HEK293 (cell line): ENCODE results near the gene SGMS1.

Experiments
- CTCF ChIA-PET: fragments of 350-600 bp; formaldehyde crosslinking; extraction: SDS; loops from one replicate; lab custom pipeline; 2021; ENCODE audit warnings: antibody characterized with exemption; lab: Yijun Ruan, JAX
- POLR2A ChIA-PET: fragments of 300-600 bp; formaldehyde crosslinking; extraction: SDS; loops from one replicate; lab custom pipeline; 2020; ENCODE audit warnings: antibody characterized with exemption, inconsistent platforms; lab: Yijun Ruan, JAX
- H3K27ac ChIP-seq: fragments of 200-500 bp; sonication (Bioruptor generic); 2 replicates; pipeline ENCODE4 v1.5.1; 2014; ENCODE audit warnings: low read depth, low read length, control low read depth, inconsistent platforms; ENCODE audit errors: extremely low read depth
- H3K36me3 ChIP-seq, 2 experiments: fragments of 200-500 bp in 1 of 2; sonication (Bioruptor generic) in 1 of 2; 1 replicate in 1 of 2; 2 replicates in 1 of 2; pipeline ENCODE4 v1.5.1; 2014 to 2017; ENCODE audit warnings: inconsistent platforms in 2 of 2, low read length in 2 of 2; ENCODE audit not compliant: control insufficient read depth in 2 of 2, insufficient read depth in 1 of 2
- H3K4me1 ChIP-seq: fragments of 200-500 bp; sonication (Bioruptor generic); 2 replicates; pipeline ENCODE4 v1.5.1; 2014; ENCODE audit warnings: mild to moderate bottlenecking, low read length, inconsistent platforms; ENCODE audit not compliant: control insufficient read depth, insufficient read depth
- H3K4me3 ChIP-seq: 2 replicates; pipeline ENCODE4 v1.5.1; 2011; ENCODE audit warnings: low read depth, mild to moderate bottlenecking, control low read depth, low read length, moderate library complexity
- H3K9me3 ChIP-seq: fragments of 200-500 bp; sonication (Bioruptor generic); 2 replicates; pipeline ENCODE4 v1.5.1; 2014; ENCODE audit warnings: low read depth, low read length, inconsistent platforms; ENCODE audit not compliant: control insufficient read depth, insufficient read depth
- HOXD13 ChIP-seq: sonication (generic); formaldehyde crosslinking; IDR thresholded peaks from 2 replicates; pipeline ENCODE4 v1.8.0; 2022; ENCODE audit warnings: missing genetic modification reagents, borderline replicate concordance
- KLF1 ChIP-seq: fragments of 450-650 bp; formaldehyde crosslinking; IDR thresholded peaks from 2 replicates; pipeline ENCODE4 v1.5.1; 2016; ENCODE audit warnings: missing biosample characterization, missing genetic modification characterization
- KLF16 ChIP-seq: fragments of 450-650 bp; formaldehyde crosslinking; IDR thresholded peaks from 2 replicates; pipeline ENCODE4 v1.5.1; 2017; ENCODE audit warnings: missing biosample characterization, missing genetic modification characterization
- SALL2 ChIP-seq: fragments of 450-650 bp; formaldehyde crosslinking; IDR thresholded peaks from 2 replicates; pipeline ENCODE4 v1.5.0; 2017; ENCODE audit warnings: missing biosample characterization, mild to moderate bottlenecking, missing genetic modification characterization, borderline replicate concordance
- WT1 ChIP-seq: fragments of 450-650 bp; formaldehyde crosslinking; IDR thresholded peaks from 2 replicates; pipeline ENCODE4 v1.5.1; 2016; ENCODE audit warnings: missing biosample characterization, missing genetic modification characterization
- ZFP3 ChIP-seq: fragments of 450-650 bp; formaldehyde crosslinking; IDR thresholded peaks from 2 replicates; pipeline ENCODE4 v1.5.1; 2016; ENCODE audit warnings: low read depth, missing biosample characterization, missing genetic modification characterization
- ZNF140 ChIP-seq: fragments of 450-650 bp; formaldehyde crosslinking; IDR thresholded peaks from 2 replicates; pipeline ENCODE4 v1.5.1; 2016; ENCODE audit warnings: missing biosample characterization, missing genetic modification characterization
- ZNF248 ChIP-seq: fragments of 450-650 bp; formaldehyde crosslinking; IDR thresholded peaks from 2 replicates; pipeline ENCODE4 v1.5.1; 2017; ENCODE audit warnings: missing biosample characterization, missing genetic modification characterization
- ZNF266 ChIP-seq: fragments of 450-650 bp; formaldehyde crosslinking; IDR thresholded peaks from 2 replicates; pipeline ENCODE4 v1.5.1; 2016; ENCODE audit warnings: missing biosample characterization, missing genetic modification characterization, low read depth
- ZNF341 ChIP-seq: fragments of 450-650 bp; formaldehyde crosslinking; IDR thresholded peaks from 2 replicates; pipeline ENCODE4; 2016; ENCODE audit warnings: low read depth, missing biosample characterization, missing genetic modification characterization
- ZNF354C ChIP-seq: fragments of 450-650 bp; formaldehyde crosslinking; IDR thresholded peaks from 2 replicates; pipeline ENCODE4 v1.5.1; 2016; ENCODE audit warnings: missing biosample characterization, missing genetic modification characterization, low read depth, borderline replicate concordance
- ZNF555 ChIP-seq: fragments of 450-650 bp; formaldehyde crosslinking; conservative IDR thresholded peaks from 2 replicates; pipeline ENCODE4 v1.5.1; 2017; ENCODE audit warnings: missing biosample characterization, mild to moderate bottlenecking, missing genetic modification characterization, inconsistent platforms
- ZNF596 ChIP-seq: fragments of 450-650 bp; IDR thresholded peaks from 2 replicates; pipeline ENCODE4 v1.5.0; 2018; ENCODE audit warnings: missing biosample characterization, mild to moderate bottlenecking, missing genetic modification characterization, moderate library complexity
- ZNF654 ChIP-seq: fragments of 450-650 bp; formaldehyde crosslinking; IDR thresholded peaks from 2 replicates; pipeline ENCODE4 v1.5.1; 2016; ENCODE audit warnings: low read depth, missing biosample characterization, missing genetic modification characterization
- ZNF785 ChIP-seq: fragments of 450-650 bp; formaldehyde crosslinking; IDR thresholded peaks from 2 replicates; pipeline ENCODE4 v1.5.1; 2016; ENCODE audit warnings: missing biosample characterization, missing genetic modification characterization
- ZSCAN30 ChIP-seq: fragments of 450-650 bp; IDR thresholded peaks from 2 replicates; pipeline ENCODE4 v1.5.1; 2018; ENCODE audit warnings: missing biosample characterization, mild to moderate bottlenecking, missing genetic modification characterization, moderate library complexity
- TF ChIP-seq, protein P1 (sequence below): fragments of 450-650 bp; formaldehyde crosslinking; IDR thresholded peaks from 2 replicates; pipeline ENCODE4 v1.5.1; 2016; ENCODE audit warnings: missing biosample characterization, missing genetic modification characterization
- TF ChIP-seq, protein P2 (sequence below): fragments of 450-650 bp; formaldehyde crosslinking; conservative IDR thresholded peaks from 2 replicates; pipeline ENCODE4 v1.5.1; 2016; ENCODE audit warnings: low read depth, missing biosample characterization, missing genetic modification characterization
- TF ChIP-seq, protein P3 (sequence below): fragments of 450-650 bp; formaldehyde crosslinking; IDR thresholded peaks from 2 replicates; pipeline ENCODE4 v1.5.1; 2017; ENCODE audit warnings: missing biosample characterization, missing genetic modification characterization
- TF ChIP-seq, protein P4 (sequence below): fragments of 450-650 bp; formaldehyde crosslinking; conservative IDR thresholded peaks from 2 replicates; pipeline ENCODE4 v1.5.1; 2016; ENCODE audit warnings: low read depth, missing biosample characterization, missing genetic modification characterization

The SGMS1 gene

GRCh38 chr10:50563906-50564305 lies 59.9 kb downstream of the SGMS1 start (continued):
- TF ChIP-seq, protein P1, sequence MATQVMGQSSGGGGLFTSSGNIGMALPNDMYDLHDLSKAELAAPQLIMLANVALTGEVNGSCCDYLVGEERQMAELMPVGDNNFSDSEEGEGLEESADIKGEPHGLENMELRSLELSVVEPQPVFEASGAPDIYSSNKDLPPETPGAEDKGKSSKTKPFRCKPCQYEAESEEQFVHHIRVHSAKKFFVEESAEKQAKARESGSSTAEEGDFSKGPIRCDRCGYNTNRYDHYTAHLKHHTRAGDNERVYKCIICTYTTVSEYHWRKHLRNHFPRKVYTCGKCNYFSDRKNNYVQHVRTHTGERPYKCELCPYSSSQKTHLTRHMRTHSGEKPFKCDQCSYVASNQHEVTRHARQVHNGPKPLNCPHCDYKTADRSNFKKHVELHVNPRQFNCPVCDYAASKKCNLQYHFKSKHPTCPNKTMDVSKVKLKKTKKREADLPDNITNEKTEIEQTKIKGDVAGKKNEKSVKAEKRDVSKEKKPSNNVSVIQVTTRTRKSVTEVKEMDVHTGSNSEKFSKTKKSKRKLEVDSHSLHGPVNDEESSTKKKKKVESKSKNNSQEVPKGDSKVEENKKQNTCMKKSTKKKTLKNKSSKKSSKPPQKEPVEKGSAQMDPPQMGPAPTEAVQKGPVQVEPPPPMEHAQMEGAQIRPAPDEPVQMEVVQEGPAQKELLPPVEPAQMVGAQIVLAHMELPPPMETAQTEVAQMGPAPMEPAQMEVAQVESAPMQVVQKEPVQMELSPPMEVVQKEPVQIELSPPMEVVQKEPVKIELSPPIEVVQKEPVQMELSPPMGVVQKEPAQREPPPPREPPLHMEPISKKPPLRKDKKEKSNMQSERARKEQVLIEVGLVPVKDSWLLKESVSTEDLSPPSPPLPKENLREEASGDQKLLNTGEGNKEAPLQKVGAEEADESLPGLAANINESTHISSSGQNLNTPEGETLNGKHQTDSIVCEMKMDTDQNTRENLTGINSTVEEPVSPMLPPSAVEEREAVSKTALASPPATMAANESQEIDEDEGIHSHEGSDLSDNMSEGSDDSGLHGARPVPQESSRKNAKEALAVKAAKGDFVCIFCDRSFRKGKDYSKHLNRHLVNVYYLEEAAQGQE = no peak
- TF ChIP-seq HOXD13 (no peak), ZNF341 (tag by site-specific recombination) (no peak), WT1 (tag by site-specific recombination) (no peak), ZNF140 (tag by site-specific recombination) (no peak), ZNF785 (tag by site-specific recombination) (no peak), ZNF596 (tag by site-specific recombination) (no peak)

DNA sequence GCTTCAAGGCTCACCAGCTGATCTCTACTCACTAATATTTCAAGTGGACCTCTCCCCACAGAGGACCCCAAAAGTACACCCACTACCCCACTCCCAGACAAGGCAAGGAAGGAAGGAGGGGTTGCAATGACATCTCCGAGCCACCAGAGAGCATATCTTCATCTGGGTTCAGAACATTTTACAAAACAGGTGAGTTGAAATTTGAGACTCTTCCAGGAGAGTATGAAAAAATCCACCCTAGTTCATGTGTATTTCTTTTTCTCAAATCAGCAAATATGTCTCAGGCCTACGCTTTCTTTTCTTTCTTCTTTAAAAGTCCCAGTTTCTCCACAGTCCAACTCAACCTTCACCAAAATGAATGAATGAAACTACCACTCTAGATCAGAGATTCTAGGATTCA lies 61.9 kb downstream of the SGMS1 start:
- H3K27ac ChIP-seq = no peak overlapping the region
- no peaks in the 10 kb centered on the region for H3K36me3 ChIP-seq
- no peaks in the 10 kb centered on the region for H3K9me3 ChIP-seq
- POLR2A ChIA-PET = interaction anchor here (0.7 kb wide), 1 partner anchor 63 kb away, joined by 3 read pairs; no protein-coding TSS in a partner anchor
- TF ChIP-seq KLF1 (tag by site-specific recombination) (no peak), SALL2 (tag by site-specific recombination) (no peak), ZFP3 (tag by site-specific recombination) (no peak), ZSCAN30 (tag by site-specific recombination) (no peak), ZNF654 (peak; percentile 57)
- TF ChIP-seq, all 188 proteins: peak for 1
- peaks cover 2% of the 10 kb centered on the region; the same call in 1 of the 2 replicates for H3K4me1 ChIP-seq
- H3K4me3 ChIP-seq = no peak overlapping the region
- CTCF ChIA-PET = interaction anchor here (0.7 to 1.3 kb wide), 6 partner anchors 9 to 60 kb away, joined by 3 to 7 read pairs (median 4); no protein-coding TSS in a partner anchor

GRCh38 chr10:50561266-50561665 lies 62.5 kb downstream of the SGMS1 start:
- Histone ChIP-seq H3K27ac (no peak overlapping the region), H3K4me1 (peaks cover 2% of the 10 kb centered on the region; the same call in 1 of the 2 replicates), H3K9me3 (no peaks in the 10 kb centered on the region), H3K36me3 (no peaks in the 10 kb centered on the region), H3K4me3 (no peak overlapping the region)
- TF ChIP-seq, protein P2, sequence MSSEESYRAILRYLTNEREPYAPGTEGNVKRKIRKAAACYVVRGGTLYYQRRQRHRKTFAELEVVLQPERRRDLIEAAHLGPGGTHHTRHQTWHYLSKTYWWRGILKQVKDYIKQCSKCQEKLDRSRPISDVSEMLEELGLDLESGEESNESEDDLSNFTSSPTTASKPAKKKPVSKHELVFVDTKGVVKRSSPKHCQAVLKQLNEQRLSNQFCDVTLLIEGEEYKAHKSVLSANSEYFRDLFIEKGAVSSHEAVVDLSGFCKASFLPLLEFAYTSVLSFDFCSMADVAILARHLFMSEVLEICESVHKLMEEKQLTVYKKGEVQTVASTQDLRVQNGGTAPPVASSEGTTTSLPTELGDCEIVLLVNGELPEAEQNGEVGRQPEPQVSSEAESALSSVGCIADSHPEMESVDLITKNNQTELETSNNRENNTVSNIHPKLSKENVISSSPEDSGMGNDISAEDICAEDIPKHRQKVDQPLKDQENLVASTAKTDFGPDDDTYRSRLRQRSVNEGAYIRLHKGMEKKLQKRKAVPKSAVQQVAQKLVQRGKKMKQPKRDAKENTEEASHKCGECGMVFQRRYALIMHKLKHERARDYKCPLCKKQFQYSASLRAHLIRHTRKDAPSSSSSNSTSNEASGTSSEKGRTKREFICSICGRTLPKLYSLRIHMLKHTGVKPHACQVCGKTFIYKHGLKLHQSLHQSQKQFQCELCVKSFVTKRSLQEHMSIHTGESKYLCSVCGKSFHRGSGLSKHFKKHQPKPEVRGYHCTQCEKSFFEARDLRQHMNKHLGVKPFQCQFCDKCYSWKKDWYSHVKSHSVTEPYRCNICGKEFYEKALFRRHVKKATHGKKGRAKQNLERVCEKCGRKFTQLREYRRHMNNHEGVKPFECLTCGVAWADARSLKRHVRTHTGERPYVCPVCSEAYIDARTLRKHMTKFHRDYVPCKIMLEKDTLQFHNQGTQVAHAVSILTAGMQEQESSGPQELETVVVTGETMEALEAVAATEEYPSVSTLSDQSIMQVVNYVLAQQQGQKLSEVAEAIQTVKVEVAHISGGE (tag by site-specific recombination) = no peak
- no peak for TF ChIP-seq ZNF248 (tag by site-specific recombination)
- TF ChIP-seq KLF16 (tag by site-specific recombination) = no peak
- TF ChIP-seq, protein P3, sequence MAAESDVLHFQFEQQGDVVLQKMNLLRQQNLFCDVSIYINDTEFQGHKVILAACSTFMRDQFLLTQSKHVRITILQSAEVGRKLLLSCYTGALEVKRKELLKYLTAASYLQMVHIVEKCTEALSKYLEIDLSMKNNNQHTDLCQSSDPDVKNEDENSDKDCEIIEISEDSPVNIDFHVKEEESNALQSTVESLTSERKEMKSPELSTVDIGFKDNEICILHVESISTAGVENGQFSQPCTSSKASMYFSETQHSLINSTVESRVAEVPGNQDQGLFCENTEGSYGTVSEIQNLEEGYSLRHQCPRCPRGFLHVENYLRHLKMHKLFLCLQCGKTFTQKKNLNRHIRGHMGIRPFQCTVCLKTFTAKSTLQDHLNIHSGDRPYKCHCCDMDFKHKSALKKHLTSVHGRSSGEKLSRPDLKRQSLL (tag by site-specific recombination) = no peak
- no peak for TF ChIP-seq ZNF266
- TF ChIP-seq, protein P4, sequence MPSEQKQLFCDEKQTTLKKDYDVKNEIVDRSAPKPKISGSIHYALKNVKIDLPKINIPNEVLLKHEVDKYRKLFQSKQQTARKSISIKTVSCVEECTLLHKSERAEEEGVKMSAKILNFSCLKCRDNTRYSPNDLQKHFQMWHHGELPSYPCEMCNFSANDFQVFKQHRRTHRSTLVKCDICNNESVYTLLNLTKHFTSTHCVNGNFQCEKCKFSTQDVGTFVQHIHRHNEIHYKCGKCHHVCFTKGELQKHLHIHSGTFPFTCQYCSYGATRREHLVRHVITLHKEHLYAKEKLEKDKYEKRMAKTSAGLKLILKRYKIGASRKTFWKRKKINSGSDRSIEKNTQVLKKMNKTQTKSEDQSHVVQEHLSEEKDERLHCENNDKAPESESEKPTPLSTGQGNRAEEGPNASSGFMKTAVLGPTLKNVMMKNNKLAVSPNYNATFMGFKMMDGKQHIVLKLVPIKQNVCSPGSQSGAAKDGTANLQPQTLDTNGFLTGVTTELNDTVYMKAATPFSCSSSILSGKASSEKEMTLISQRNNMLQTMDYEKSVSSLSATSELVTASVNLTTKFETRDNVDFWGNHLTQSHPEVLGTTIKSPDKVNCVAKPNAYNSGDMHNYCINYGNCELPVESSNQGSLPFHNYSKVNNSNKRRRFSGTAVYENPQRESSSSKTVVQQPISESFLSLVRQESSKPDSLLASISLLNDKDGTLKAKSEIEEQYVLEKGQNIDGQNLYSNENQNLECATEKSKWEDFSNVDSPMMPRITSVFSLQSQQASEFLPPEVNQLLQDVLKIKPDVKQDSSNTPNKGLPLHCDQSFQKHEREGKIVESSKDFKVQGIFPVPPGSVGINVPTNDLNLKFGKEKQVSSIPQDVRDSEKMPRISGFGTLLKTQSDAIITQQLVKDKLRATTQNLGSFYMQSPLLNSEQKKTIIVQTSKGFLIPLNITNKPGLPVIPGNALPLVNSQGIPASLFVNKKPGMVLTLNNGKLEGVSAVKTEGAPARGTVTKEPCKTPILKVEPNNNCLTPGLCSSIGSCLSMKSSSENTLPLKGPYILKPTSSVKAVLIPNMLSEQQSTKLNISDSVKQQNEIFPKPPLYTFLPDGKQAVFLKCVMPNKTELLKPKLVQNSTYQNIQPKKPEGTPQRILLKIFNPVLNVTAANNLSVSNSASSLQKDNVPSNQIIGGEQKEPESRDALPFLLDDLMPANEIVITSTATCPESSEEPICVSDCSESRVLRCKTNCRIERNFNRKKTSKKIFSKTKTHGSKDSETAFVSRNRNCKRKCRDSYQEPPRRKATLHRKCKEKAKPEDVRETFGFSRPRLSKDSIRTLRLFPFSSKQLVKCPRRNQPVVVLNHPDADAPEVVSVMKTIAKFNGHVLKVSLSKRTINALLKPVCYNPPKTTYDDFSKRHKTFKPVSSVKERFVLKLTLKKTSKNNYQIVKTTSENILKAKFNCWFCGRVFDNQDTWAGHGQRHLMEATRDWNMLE (tag by site-specific recombination) = no peak
- TF ChIP-seq ZNF555 (tag by site-specific recombination) = no peak
- TF ChIP-seq ZNF354C (tag by site-specific recombination) = no peak
- TF ChIP-seq ZSCAN30 (tag by site-specific recombination) = no peak
- ChIA-PET POLR2A (interaction anchor here (0.7 kb wide), 1 partner anchor 64 kb away, joined by 3 read pairs; no protein-coding TSS in a partner anchor), CTCF (interaction anchor here (0.7 to 1.3 kb wide), 6 partner anchors 8 to 61 kb away, joined by 3 to 7 read pairs (median 4); no protein-coding TSS in a partner anchor)
